Femur (tissue), 1 donor: Measurements from ENCODE around the gene SPTBN5.
A peak's percentile ranks its signal among the peaks of the same experiment; 100 is the strongest.

Source experiments
- DNase-seq: peaks from one replicate; pipeline ENCODE4 v3.0.0-alpha.2; 2017

SPTBN5 gene

DNA sequence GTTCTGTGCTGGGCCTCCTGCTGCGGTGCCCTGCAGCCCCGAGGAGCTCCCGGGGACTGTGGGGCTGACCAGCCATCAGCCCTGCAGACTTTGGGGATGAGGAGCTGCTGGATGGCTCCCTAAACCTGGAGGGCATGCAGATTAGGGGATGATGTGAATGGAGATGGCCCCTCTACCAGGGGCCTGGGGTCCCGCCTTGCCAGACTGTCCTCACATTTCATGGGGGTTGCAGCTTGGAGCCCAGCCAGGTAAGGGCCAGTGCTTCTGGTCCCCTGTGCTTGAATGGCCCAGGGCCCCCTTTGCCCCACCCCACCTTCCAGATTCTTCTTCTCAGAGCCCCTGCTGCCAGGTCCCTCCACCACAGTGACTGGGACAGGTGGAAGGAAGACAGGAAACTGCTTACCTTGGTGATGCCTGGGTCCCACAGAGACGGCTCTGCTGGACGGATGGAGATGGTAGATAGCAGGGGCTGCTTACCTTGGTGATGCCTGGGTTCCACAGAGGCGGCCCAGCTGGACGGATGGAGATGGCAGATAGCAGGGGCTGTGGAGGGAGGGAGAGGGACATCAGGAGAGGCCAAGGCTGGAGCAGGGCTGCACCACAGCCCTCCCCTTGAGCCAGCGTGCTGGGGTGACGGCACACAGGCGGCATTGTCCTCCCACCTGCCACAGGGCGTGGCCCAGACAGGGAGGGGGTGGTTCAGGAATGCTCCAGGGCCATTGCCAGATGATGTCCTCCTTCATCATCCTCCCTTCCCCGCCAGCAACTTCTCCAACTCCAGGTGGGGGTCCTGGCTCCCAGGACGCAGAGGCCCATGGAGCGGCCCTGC is at the start of gene SPTBN5:
TSS of gene SPTBN5 (minus strand) at position 632 of the 829 bp plus-strand sequence. CDS start at position 76, 556 bp downstream.
- no peak for DNase-seq

DNA sequence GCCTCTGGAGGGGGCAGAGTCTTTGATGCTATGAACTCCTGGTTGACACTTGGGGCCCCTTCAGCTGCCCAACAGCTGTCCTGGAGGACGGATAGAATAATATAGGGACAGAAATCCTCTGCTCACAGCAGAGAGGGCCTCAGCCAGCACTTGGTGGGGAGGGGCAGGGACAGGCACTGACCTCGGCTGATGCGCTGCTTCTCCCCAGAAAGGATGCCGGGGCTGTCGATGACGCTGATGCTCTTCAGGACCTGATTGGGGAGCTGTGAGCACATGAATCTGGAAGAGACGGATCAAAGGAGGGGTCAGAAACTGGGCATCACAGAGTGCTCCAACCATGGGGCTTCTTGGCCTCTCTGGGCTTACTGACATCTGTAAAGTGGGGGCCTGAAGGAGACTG is 49.0 kb upstream of the SPTBN5 start:
- no peak for DNase-seq

DNA sequence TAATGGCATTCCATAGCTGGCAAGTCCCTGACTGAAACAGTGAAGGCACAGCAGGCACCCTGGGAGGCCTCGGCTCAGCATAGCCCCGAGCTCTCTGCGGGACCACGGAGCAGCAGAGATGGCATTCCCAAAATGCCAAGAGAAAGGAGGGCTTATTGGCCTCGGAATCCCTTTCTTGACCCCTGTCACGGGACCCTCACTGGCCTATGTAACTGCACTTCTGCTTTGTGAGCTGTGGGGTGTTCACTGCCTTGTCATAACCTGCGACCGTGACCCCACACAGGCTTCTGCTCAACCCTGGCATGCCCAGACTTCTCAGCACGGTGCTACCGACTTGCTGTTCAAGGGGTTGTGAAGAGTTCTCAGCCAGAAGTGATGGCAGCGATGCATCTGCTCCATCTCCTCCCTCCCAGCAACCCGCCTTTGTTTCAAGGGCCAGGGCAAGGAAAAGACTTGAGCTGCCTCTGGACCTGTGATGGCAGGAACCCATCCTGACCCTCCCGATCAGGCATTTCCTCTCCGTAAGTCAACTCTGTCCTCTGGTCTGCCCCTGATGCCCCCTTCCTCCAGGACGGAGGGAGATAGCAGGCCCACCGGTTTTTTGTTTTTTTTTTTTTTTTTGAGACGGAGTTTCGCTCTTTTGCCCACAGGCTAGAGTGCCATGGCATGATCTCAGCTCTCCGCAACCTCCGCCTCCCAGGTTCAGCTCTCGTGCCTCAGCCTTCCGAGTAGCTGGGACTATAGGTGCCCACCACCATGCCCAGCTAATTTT is 48.0 kb upstream of the SPTBN5 start:
- no peak for DNase-seq

DNA sequence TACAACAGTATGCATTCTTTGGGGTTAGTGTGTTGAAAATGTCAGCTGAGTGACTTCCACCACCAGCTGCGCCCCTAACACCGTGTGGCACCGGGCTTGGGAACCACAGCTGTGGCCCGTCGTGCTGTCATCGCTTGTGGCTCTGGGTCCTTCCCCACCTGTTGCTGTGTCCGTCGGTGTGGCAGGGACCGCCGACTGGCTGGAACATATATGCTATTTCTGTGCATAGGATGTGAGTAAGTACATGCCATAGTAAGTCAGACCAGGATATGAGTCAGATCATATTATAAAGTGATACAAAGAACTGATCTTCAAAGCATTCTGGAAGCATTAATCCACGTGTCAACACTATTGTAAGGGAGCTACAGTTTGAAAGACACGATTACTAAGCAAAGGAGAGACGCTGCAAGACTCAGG is 46.6 kb upstream of the SPTBN5 start:
- no peak for DNase-seq

DNA sequence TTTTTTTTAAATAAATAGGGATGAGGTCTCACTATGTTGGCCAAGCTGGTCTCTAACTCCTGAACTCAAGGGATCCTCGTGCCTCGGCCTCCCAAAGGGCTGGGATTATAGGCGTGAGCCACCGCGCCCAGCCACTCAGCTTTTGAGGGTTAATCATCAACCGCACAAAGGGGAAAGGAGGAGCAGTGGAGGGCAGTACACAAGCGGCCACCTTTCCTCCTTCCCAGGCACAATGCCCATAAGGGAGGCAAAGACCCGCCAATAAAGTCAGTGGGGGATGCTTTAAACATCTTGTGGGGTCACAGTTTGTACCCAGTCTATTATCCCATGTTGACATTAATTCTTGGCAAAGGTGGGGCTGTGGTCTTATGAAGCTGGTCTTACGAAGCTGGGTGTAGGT is 46.1 kb upstream of the SPTBN5 start:
- DNase-seq: no peak

DNA sequence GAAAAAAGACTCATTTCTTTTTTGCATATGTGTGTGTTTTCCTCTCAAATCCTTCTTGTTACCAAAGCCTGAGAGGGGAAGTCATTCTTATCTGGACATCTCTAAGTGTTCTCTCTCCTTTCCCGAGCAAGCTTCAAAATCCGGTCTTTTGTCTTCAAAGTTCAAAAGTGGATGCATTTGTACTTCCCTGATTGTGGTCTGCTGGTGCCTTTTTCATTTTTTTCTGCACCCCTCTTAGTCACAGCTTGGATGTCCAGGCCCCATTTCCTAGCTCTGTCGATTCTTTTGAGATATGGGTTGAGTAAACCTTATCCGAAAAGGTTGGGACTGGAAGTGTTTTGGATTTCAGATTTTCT is 43.7 kb upstream of the SPTBN5 start:
- DNase-seq: no peak

DNA sequence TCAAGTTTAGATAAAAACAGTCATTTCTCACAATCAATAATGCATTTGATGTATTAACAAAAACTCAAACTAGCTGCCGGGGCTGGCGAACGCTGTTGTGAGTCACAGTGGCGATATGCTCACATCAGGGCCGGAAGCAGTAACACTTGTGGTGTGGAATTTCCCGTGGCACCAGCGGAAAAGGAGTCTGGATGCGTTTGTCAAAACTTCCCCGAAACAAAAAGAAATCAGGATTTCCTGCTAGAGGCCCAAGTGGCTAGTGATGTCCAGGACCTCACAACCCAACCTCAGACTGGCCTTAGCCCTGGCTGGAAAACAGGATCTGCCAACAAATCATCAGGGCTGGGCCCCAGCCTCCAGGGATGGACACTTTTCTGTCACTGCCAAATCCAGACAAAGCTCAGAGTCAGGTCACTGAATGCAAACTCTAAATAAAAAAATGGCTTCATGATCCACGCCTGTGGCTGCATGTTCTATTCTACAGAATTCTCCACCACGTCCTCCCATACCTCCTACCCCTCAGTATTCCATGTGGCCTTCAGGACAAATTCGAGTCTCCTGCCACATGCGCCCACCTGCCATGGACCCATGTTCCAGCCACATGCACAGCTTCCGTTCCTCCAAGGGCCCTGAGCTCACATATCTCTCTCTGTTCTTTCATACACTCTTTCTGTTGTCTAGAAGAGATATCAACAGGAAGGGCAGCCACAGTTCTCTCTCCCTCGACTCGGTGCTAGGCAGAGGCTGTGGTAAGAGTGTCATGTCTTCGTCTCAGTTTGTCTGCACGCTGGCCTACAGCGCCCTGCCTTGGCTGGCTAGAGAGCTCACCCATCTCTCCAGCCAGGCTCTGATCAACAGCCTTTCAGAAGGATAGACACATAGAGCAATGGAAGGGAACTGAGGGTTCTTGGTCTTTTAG is 43.1 kb upstream of the SPTBN5 start:
- DNase-seq: no peak

DNA sequence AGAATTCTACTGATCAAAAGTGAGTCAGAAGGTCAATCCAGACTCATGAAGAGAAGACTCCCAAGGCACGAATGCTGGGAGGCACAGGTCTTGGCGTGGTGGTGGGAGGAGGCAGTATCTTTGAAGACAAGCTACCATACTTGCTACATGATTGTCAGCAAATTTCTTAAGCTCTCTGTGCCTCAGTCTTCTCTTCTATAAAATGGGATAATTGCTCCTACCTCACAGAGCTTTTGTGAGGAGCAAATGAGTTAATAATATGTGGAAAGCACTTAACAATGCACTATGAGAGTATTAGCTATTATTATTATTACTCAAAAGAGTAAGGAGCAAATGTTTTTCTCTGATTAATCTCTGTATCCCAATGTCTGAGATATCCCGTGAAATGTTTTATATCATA is 42.3 kb upstream of the SPTBN5 start:
- no peak for DNase-seq

DNA sequence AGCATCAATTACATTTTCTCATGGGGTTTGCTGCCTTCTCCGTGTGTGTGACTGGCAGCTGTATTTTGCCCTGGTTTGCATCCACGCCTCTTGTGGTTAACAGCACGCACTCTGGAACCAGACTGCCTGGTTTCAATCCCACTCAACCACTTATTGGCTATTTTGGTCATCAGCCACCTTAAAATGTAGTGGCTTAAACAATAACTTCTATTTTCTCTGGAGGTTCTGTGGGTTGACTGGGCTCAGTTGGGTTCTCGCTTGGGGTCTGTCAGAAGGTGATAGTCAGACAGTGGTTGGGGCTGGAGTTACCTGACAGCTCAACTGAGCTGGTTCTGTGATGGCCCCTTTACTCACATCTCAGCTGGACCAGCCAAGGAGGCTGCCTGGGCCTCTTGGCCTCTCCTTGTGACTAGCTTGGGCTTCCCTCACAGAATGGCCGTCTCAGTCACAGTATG is 41.7 kb upstream of the SPTBN5 start:
- DNase-seq: no peak

DNA sequence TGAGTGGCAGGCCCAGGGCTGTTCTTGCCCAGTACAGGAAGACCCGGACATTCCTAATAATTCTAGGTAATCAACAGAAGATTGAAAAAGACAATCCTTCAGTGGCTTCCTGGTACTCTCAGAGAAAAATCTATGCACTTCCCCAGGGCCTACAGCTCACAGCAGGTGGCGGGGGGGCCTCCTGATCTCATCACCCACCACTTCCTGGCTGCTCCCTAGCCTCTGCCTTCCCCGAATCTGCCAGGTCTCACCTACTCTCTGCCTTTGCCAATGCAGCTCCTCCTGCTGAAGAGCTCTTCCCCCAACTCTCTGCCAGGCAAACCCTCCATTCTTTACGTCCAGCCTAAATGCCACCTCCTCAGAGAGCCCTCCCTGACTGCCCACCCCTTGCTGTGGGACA is 41.0 kb upstream of the SPTBN5 start:
- DNase-seq: no peak

DNA sequence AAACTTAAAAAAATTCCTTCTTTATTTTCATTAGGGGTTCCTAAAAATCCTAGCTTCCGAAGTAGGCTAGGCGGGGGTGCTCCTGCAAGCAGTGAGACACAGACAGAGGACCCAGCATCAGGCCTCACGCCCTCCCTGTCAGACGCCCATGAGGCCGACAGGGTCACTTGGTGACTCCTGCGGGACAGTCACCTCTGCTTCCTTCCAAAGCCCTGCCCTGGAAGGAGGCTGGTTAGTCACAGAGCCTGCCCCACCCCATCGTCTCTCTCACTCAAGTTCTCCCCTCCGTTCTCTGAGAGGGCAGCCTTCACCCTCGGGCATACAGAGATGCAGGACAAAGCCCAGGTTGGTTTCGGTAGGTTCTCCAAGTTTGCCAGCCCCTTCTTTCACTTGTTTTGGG is 39.9 kb upstream of the SPTBN5 start:
- no peak for DNase-seq

DNA sequence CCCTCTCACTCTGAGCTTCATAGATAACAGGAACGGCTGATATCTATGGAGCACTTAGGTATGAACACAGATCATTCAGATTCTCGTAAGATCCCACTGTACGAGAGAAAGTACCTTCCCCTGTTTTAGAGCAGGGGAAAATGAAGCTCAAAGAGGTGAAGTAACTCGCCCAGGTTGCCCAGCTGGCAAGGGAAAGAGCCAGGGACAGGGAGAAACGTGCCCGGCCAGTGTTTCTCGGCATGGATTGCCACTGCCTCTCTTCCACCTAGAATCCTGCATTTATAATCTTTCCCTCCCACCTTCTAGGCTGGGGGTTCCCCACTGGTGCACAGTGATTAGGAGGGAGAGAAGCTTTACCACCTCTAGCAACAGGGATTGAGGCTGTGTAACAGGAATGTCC is 39.5 kb upstream of the SPTBN5 start:
- no peak for DNase-seq

DNA sequence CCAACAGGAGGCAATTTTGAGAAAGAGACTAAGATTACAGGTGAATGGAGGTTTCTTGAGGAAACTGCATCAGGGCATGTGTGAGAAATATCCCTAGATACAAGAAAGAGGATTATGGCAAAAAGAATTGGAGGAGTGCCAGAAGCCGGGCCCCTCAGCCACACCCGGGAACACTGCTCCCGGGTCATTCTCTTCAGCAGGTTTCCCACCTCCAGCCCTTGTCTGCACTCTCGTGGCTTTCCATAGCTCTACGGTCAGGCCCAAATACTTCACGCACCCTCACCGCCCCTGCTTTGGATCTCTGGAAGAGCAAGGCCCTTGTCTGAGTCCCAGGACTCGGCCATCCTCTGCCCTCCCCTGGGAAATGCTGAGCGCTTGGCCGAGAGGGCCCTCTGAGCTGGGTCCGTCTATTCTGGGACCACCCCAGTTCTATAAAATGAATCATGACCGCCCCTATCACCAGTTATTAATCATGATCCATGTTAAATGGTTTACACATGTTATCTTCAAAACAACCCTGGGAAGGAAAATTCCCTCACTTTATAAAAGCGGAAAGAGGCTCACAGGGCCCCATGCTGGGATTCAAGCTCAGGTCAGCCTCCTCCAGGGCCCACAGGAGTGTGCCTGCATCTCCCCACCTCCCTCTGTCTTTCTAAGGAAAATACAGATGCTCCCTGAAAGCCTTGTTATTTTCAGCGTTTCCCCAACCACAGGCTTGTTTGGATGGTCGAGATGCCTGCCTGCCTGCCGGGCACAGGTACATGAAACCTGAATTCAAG is 38.8 kb upstream of the SPTBN5 start:
- DNase-seq: no peak

DNA sequence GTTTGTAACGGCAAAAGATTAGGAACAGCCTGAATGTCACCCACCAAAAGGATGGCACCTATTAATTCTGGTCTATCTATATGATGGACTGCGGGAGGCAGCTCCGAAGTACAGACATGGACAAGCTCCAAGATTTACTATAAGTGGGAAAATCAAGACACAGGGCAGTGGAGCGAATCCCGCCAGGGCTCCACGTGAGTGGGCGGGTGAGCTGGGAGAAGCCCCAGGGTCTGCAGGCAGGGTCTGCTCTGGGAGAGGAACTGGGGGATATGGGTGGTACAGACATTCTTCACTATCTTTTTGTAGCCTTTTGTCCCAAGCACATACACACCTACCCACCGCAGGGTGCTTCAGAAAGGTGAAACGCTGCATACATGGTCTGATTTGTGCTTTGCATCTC is 38.2 kb upstream of the SPTBN5 start:
- no peak for DNase-seq

DNA sequence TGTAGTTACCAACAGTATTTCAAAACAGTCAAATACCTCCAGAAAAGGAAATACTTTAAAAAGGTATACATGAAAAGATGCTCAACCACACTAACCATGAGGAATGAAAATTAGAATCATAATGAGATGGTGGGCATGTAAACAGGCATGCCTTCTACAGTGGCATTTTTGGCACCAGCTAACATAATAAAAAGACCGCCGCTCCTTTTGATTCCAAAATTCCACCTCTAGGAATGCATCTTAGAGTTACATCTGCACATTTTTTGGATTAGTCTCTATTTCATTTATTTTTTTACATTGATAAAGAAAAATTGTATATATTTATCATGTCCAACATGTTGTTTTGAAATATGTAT is 37.0 kb upstream of the SPTBN5 start:
- no peak for DNase-seq

DNA sequence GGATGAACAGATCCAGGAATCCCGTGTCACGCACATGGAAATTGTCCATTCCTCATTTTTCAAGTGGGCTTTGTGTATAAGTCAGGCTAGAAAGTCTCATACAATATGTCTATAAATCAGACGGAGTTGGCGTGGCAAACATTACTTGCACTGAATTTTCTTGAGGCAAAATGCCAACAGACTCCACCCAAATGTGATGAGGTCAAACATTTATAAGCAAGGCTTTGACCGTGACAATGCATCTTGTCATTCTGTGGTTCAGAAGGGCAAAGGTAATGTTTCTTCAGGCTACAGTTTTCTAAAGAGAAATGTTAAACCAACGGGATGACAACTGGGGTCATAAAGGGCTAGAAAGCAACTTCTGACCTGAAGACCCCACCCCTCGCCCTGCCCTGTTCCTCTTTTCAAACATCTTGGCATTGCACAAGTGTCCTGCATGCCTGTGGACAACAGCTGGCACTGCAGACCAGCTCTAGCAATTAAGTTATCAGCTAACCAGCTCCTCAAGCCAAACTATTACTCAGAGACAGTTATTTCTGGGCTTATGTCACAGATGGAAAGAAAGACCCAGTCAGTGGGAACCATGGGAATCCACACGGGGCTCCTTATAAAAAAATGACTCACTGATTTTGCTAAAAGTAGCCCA is 36.5 kb upstream of the SPTBN5 start:
- peak; percentile 72 for DNase-seq

DNA sequence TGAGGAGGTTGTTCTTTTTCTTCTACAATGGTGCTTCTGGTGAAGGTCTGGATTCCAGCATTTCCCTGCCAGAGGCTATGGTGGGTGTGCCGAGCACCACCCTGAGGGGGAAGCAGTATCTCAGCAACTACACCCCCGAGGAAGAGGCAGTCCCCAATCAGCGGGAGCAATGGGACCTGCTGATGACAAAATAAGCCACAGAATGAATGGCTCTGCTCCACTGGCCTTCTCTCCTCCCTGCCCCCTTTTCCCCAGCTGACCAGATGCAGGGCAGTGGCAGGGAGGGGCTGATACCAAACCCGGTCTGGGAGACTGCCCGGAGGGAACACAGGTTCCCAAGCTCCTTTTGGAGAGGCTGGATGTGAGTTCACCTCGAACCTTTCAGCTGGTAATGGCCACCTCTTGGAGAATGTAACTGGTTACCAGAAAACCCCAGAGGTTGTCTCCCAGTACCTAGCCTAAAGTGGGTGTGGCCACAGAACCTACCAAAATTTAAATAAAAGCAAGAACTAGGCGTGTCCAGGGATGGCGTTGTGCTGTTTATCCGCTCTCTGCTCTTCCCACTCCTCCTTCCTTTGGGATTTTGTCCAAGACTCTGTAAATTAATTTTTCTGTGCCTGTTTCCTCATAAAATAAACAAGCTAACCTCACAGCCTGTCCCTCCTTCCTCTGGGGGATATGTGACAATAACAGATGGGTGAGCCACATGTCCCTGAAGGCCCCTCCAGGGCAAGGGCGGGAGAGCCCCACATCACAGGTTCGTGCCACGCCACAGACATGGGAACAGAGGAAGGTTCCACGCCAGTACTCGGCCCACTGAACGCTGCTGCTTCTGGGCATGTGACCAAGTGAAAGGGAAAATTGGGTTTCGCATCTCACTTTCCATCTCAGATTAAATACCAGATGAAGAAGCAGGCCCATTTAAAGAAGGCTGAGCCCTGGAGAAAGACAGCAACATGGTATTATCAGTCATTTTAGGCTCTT is 35.1 kb upstream of the SPTBN5 start:
- no peak for DNase-seq

DNA sequence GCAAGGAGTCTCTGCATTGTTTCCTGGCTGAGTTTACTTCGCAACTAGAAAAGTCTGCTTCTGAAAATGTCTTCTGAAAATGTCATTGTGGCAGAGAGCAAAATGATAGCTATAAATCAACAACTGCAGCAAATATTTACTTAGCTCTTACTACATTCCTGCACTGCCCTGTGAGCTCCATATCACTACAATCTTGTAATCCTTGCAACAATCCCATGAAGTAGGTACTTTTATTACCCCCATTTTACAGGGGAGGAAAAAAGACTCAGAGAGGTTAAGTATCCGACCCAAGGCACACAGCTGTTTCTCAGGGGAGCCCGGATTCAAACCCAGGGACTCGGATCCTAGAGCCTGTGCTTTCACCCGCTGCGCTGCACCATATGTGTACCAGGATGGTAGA is 34.2 kb upstream of the SPTBN5 start:
- DNase-seq: no peak

DNA sequence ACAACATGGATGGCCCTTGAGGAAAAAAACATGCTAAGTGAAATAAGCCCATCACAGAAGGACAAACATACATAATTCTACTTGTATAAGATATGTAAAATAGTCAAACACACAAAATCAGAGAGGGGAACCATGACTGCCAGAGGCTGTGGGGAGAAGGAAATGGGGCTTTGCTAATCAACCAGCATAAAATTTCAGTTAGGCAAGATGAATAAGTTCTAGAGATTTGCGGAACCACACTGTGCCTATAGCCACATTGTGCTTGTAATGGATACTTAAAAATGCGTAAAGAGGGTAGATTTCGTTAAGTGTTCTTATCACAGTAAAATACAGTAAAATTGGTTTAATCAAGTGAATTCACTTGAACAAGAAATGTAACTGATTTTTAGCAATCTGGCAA is 33.7 kb upstream of the SPTBN5 start:
- no peak for DNase-seq

DNA sequence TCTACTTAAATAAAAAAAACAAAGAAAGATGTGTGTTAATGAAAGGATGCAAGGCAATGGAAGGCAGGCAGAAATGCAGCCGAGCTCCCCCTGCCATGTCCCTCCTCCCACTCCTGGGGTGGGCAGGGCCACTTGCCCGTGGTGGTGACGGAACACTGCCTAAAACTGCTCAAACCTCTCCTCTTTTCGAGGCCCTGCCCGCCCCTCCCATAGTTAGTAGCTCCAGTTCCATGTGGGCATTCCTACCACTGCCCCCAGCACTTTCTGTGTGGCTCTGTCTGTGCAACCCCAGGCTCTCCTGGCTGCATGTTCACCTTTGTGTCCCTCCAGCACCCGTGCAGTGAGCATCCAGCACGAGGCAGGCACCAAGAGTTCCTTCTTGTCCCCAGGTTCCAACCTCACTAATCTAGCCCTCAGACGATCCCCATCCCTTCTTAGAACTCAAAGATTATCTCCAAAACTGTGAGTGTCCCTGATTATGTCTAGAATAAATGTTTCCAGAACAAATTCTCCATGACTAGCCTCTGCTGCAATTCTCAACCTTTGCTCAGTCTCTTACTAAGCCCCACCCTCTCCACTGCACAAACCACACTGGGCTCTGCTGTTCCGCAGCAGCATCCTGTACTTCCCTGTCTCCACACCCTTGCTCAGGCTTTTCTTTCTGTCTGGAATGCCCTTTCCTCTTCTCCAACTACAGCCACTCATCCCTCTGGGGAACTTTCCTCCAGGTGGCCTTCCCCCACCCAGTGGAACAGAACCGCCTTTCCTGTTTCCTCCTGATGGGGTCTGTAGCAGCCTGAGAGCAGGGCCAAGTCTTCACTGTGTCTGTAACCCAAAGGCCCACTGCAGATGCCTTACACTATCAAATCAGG is 32.6 kb upstream of the SPTBN5 start:
- DNase-seq: no peak
